C4-2B (cell line): ENCODE measurements around the gene SLC25A47.

Experiments
- CTCF ChIP-seq: fragments of 450-650 bp; conservative IDR thresholded peaks from 2 replicates; pipeline ENCODE4 v1.5.1; 2017; ENCODE audit warnings: mild to moderate bottlenecking
- ZFX ChIP-seq: fragments of 450-650 bp; IDR thresholded peaks from 2 replicates; pipeline ENCODE4 v1.6.1; 2017

- TF ChIP-seq CTCF (no peak), ZFX (no peak)
These were observed 791 bp upstream of the SLC25A47 start for GRCh38 chr14:100322138-100322957.
